SK-N-SH (cell line): ENCODE results near the gene ACSBG1. TPM values are rescaled to one million over a fixed set of nuclear protein-coding genes. Genes with fewer than 3 reads are reported as not detected.

ENCODE experiments used
- CTCF ChIA-PET: fragments of 300-600, 350-600 bp; formaldehyde crosslinking; extraction: SDS; loops from one replicate; lab custom pipeline; 2021; lab: Yijun Ruan, JAX
- POLR2A ChIA-PET: fragments of 350-600 bp; sonication (Branson Sonifier 250); formaldehyde crosslinking; extraction: SDS; loops from one replicate; lab custom pipeline; 2020; ENCODE audit warnings: antibody characterized with exemption, inconsistent platforms; lab: Yijun Ruan, JAX
- DNase-seq: peaks from one replicate; pipeline ENCODE4 v3.0.0; 2012
- H2AFZ ChIP-seq: fragments of 200-600 bp; sonication (generic); 2 replicates; pipeline ENCODE4 v1.8.1; 2016; ENCODE audit warnings: antibody characterized with exemption, mild to moderate bottlenecking, low read depth
- H3F3A ChIP-seq: fragments of 200-600 bp; sonication (generic); replicated peaks from 2 replicates; pipeline ENCODE3; 2016; ENCODE audit warnings: antibody characterized with exemption, mild to moderate bottlenecking; ENCODE audit not compliant: insufficient read depth
- H3K27ac ChIP-seq, 2 experiments: fragments of 200-500 bp in 1 of 2; fragments of 200-600 bp in 1 of 2; sonication (Bioruptor generic) in 1 of 2; sonication (generic), shearing (Covaris generic) in 1 of 2; 2 replicates each; pipeline versions ENCODE4 v1.5.1 to v1.6.1; 2014 to 2016; ENCODE audit warnings: low read depth in 2 of 2, inconsistent platforms in 1 of 2, low read length in 1 of 2, mild to moderate bottlenecking in 1 of 2, mixed read lengths in 1 of 2
- H3K27me3 ChIP-seq: fragments of 200-600 bp; sonication (generic), shearing (Covaris generic); 2 replicates; pipeline ENCODE4 v1.6.1; 2016; ENCODE audit warnings: mixed run types; ENCODE audit not compliant: insufficient read depth
- H3K36me3 ChIP-seq, 2 experiments: fragments of 200-500 bp in 1 of 2; fragments of 200-600 bp in 1 of 2; sonication (Bioruptor generic) in 1 of 2; sonication (generic) in 1 of 2; replicated peaks in 1 of 2; 2 replicates each; pipeline versions ENCODE3 to v1.5.1; 2014 to 2016; ENCODE audit warnings: low read length in 1 of 2, mild to moderate bottlenecking in 1 of 2; ENCODE audit not compliant: insufficient read depth in 2 of 2, control insufficient read depth in 1 of 2
- H3K4me1 ChIP-seq, 2 experiments: fragments of 200-500 bp in 1 of 2; fragments of 200-600 bp in 1 of 2; sonication (Bioruptor generic) in 1 of 2; sonication (generic), shearing (Covaris generic) in 1 of 2; 2 replicates each; pipeline versions ENCODE4 v1.5.1 to v1.6.1; 2014 to 2016; ENCODE audit warnings: low read depth in 1 of 2, low read length in 1 of 2, mixed run types in 1 of 2; ENCODE audit not compliant: insufficient read depth in 2 of 2, control insufficient read depth in 1 of 2
- H3K4me2 ChIP-seq: fragments of 200-600 bp; sonication (generic), shearing (Covaris generic); 2 replicates; pipeline ENCODE4 v1.6.1; 2017; ENCODE audit warnings: mixed run types
- H3K4me3 ChIP-seq, 2 experiments: fragments of 200-500 bp in 1 of 2; fragments of 200-600 bp in 1 of 2; sonication (Bioruptor generic) in 1 of 2; sonication (generic), shearing (Covaris generic) in 1 of 2; 2 replicates each; pipeline versions ENCODE4 v1.5.1 to v1.8.1; 2014 to 2016; ENCODE audit warnings: low read depth in 2 of 2, inconsistent platforms in 1 of 2, low read length in 1 of 2, mild to moderate bottlenecking in 1 of 2, mixed read lengths in 1 of 2, moderate library complexity in 1 of 2
- H3K79me2 ChIP-seq: fragments of 200-600 bp; sonication (generic); 2 replicates; pipeline ENCODE4 v1.8.1; 2017; ENCODE audit warnings: mild to moderate bottlenecking; ENCODE audit not compliant: insufficient read depth
- H3K9ac ChIP-seq: fragments of 200-600 bp; sonication (generic); 2 replicates; pipeline ENCODE4 v1.6.1; 2017; ENCODE audit warnings: mixed run types
- H3K9me2 ChIP-seq: fragments of 200-600 bp; sonication (generic); 2 replicates; pipeline ENCODE4 v1.6.1; 2017; ENCODE audit warnings: mixed run types
- H3K9me3 ChIP-seq: fragments of 200-600 bp; sonication (generic); 2 replicates; pipeline ENCODE4 v1.6.1; 2017; ENCODE audit warnings: mixed run types, mild to moderate bottlenecking, moderate library complexity
- H4K20me1 ChIP-seq: fragments of 200-600 bp; sonication (generic); 2 replicates; pipeline ENCODE4 v1.6.1; 2017; ENCODE audit warnings: mild to moderate bottlenecking, mixed run types; ENCODE audit not compliant: insufficient read depth
- EP300 ChIP-seq, 2 experiments: IDR thresholded peaks; 2 replicates each; pipeline versions ENCODE4 v1.4.0 to v1.6.1; 2012; ENCODE audit warnings: borderline replicate concordance in 1 of 2, low read depth in 1 of 2, low read length in 1 of 2
- MEF2A ChIP-seq: IDR thresholded peaks from 2 replicates; pipeline ENCODE4 v1.4.0; 2012; ENCODE audit warnings: low read depth, borderline replicate concordance
- NRF1 ChIP-seq: IDR thresholded peaks from 2 replicates; pipeline ENCODE4 v1.6.1; 2012; ENCODE audit warnings: low read depth, mild to moderate bottlenecking, low read length
- POLR2AphosphoS5 ChIP-seq: IDR thresholded peaks from 2 replicates; pipeline ENCODE4 v1.6.1; 2012; ENCODE audit warnings: low read depth, low read length
- RAD21 ChIP-seq: IDR thresholded peaks from 2 replicates; pipeline ENCODE4 v1.6.1; 2012; ENCODE audit warnings: mild to moderate bottlenecking, low read length
- WGBS: methylation state at CpG from one replicate; pipeline ENCODE4 v1.1.6; 2017; ENCODE audit warnings: low lambda C conversion rate; 5-methylcytosine and 5-hydroxymethylcytosine counted together
- polyA plus RNA-seq, 3 experiments: library from polyadenylated mRNA; depleted of rRNA; stranded (reverse); fragments of >200 nt; gene quantifications; 2 replicates each; pipeline ENCODE4 v1.2.3, GENCODE V29; 2012
- TF ChIP-seq, protein P1 (sequence below): fragments of 150-350 bp; IDR thresholded peaks from 2 replicates; pipeline ENCODE4 v1.6.1; 2016; ENCODE audit warnings: mild to moderate bottlenecking, low read depth, low read length
- TF ChIP-seq, protein P2 (sequence below): IDR thresholded peaks from 2 replicates; pipeline ENCODE4; 2012

ACSBG1 gene
- polyA plus RNA-seq, 1 of the 3 experiments (the other 2 are of a cell fraction): under 0.01 TPM

DNA sequence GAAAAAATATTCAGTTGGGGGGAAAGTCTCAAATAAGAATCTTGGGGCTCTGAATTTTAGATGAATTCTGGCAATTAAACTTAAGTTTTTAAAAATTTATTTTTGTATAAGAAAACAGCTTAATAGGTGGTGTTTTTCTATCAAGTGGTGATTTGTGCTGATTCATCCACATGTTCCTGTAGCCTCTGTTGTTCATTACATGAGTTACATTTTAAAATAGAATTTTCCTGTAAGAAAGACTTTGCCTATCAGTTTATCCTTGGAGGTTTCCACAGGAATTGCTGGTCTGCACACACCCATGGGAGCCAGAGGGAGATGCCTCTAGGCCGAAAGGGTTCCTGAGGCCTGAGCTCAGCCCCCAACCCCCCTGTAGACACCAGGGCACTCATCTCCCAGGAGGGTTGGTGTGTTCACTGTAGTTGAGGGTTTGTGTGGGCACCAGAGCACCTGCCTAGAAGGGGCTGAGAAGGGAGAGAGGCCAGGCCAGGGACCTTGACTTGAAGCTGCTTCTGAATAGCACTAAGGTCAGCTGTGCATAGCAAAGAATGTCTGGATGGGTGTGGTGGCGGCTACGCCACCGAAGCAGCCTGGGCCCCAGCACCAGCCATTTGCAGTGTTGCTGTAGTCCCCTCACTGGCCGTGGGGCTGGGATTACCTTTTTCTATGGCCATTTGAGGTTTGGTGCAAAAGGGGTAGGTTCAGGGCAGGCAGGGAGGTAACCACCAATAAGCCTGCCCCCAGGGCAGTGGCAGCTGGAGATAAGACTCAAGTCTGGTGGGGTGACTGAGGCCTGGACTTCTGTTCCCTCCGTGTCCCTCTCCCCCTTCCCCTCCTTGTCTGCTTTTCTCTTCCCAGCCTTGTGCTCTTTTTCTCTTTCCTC, 41.9 kb upstream of the ACSBG1 start (continued):
- TF ChIP-seq, protein P1, sequence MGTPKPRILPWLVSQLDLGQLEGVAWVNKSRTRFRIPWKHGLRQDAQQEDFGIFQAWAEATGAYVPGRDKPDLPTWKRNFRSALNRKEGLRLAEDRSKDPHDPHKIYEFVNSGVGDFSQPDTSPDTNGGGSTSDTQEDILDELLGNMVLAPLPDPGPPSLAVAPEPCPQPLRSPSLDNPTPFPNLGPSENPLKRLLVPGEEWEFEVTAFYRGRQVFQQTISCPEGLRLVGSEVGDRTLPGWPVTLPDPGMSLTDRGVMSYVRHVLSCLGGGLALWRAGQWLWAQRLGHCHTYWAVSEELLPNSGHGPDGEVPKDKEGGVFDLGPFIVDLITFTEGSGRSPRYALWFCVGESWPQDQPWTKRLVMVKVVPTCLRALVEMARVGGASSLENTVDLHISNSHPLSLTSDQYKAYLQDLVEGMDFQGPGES: no peak
- TF ChIP-seq, protein P2, sequence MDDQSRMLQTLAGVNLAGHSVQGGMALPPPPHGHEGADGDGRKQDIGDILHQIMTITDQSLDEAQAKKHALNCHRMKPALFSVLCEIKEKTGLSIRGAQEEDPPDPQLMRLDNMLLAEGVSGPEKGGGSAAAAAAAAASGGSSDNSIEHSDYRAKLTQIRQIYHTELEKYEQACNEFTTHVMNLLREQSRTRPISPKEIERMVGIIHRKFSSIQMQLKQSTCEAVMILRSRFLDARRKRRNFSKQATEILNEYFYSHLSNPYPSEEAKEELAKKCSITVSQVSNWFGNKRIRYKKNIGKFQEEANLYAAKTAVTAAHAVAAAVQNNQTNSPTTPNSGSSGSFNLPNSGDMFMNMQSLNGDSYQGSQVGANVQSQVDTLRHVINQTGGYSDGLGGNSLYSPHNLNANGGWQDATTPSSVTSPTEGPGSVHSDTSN: no peak
- TF ChIP-seq POLR2AphosphoS5: no peak
- TF ChIP-seq NRF1: no peak

DNA sequence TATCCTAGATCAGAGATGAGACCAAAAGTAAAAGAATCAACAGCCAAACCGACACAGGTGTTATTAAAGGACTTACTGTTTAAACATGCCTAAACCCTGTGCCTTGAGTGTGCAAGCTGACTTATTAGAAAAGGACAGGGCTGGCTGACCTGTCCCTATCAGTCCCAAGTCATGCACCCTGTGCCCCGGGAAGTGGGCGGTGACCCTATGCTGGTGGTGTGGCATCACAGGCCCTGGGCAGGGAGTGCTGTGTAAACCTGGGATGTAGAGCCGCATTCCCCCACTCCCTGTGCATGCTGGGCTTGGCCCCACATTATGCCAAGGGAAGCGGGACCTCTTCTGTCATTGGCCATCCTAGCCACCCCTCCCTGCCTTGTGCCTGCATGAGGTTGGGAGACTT, 40.6 kb upstream of the ACSBG1 start:
- Histone ChIP-seq H2AFZ (no peak overlapping the region), H3F3A (no peaks in the 10 kb centered on the region), H3K36me3 (no peaks in the 10 kb centered on the region), H3K9me2 (no peaks in the 10 kb centered on the region), H3K79me2 (no peaks in the 10 kb centered on the region), H3K4me1 (peaks cover 0 to 6% of the 10 kb centered on the region in 2 experiments; a peak in 1 of 4 replicates), H3K27ac (no peak overlapping the region), H3K9ac (no peak overlapping the region), H3K4me2 (no peak overlapping the region), H3K9me3 (no peaks in the 10 kb centered on the region), H3K27me3 (no peaks in the 10 kb centered on the region), H3K4me3 (no peak overlapping the region), H4K20me1 (no peaks in the 10 kb centered on the region)
- no peak for DNase-seq
- no peak for TF ChIP-seq EP300 (IDR thresholded peaks at IDR 0.05; ENCODE audit: borderline replicate concordance in 1 of 2, low read depth in 1 of 2, low read length in 1 of 2)
- POLR2A ChIA-PET: no interaction called here
- CTCF ChIA-PET: interaction anchor here (0.6 to 1.1 kb wide), 3 partner anchors 20 to 422 kb away, joined by 3 to 4 read pairs (median 3); no protein-coding TSS in a partner anchor
- 99% methylated on average over 5 of the region's 5 CpGs for WGBS

DNA sequence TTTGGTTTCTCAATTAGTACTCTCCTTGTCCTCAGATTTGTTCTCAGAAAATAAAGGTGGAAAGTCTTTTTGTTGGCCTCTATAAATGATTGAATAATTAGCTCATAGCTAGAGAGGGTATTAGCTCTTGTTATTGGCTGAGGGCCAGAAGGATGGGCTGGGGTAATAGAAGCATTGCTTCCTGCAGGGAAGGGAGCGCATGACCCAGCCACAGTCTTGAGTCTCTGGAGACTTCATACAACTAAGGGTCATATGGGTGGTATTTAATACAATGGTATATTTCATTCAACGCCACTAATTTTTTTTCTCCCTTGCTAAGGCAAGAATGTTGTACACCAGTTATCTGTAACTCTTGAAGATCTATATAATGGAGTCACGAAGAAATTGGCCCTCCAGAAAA, 38.4 kb upstream of the ACSBG1 start:
- H3F3A ChIP-seq: no peaks in the 10 kb centered on the region
- H3K4me3 ChIP-seq: no peak overlapping the region
- H3K27me3 ChIP-seq: no peaks in the 10 kb centered on the region
- H4K20me1 ChIP-seq: no peaks in the 10 kb centered on the region
- no peak for DNase-seq
- no peak overlapping the region for H3K27ac ChIP-seq
- peaks cover 0 to 6% of the 10 kb centered on the region in 2 experiments; a peak in 1 of 4 replicates for H3K4me1 ChIP-seq
- H3K4me2 ChIP-seq: no peak overlapping the region
- H3K9me2 ChIP-seq: no peaks in the 10 kb centered on the region
- no peak overlapping the region for H3K9ac ChIP-seq
- TF ChIP-seq POLR2AphosphoS5 (no peak), RAD21 (no peak), MEF2A (no peak)
- TF ChIP-seq, all 33 proteins: peak for 0
- Histone ChIP-seq H3K79me2 (no peaks in the 10 kb centered on the region), H3K36me3 (no peaks in the 10 kb centered on the region), H2AFZ (no peak overlapping the region), H3K9me3 (no peaks in the 10 kb centered on the region)
- WGBS: 85% methylated on average over 3 of the region's 3 CpGs
- ChIA-PET CTCF (interaction anchor here (1.3 kb wide), 1 partner anchor 9 kb away, joined by 3 read pairs; no protein-coding TSS in a partner anchor), POLR2A (no interaction called here)
